Endothelial cell (in vitro differentiated cells): ENCODE data around the gene FAU. TPM values are rescaled to one million over a fixed set of nuclear protein-coding genes. Genes with fewer than 3 reads are reported as not detected.

ENCODE experiments used
- DNase-seq: peaks from one replicate; pipeline ENCODE4 v3.0.0; 2021; ENCODE audit warnings: low spot score
- H3K27ac Mint-ChIP-seq: one replicate; pipeline ENCODE4 v1.8.0; 2021; ENCODE audit warnings: mixed read lengths, inconsistent platforms; ENCODE audit not compliant: unreplicated experiment
- H3K27me3 Mint-ChIP-seq: one replicate; pipeline ENCODE4 v1.8.0; 2021; ENCODE audit warnings: mild to moderate bottlenecking, moderate library complexity, mixed read lengths, inconsistent platforms; ENCODE audit not compliant: unreplicated experiment
- H3K36me3 Mint-ChIP-seq: one replicate; pipeline ENCODE4 v1.8.0; 2021; ENCODE audit warnings: mild to moderate bottlenecking, low read depth, mixed read lengths, inconsistent platforms; ENCODE audit not compliant: unreplicated experiment
- H3K4me1 Mint-ChIP-seq: one replicate; pipeline ENCODE4 v1.8.0; 2021; ENCODE audit warnings: mild to moderate bottlenecking, mixed read lengths, inconsistent platforms; ENCODE audit not compliant: unreplicated experiment
- H3K4me3 Mint-ChIP-seq: one replicate; pipeline ENCODE4 v1.8.0; 2021; ENCODE audit warnings: mild to moderate bottlenecking, mixed read lengths, inconsistent platforms; ENCODE audit not compliant: unreplicated experiment
- H3K9me3 Mint-ChIP-seq: one replicate; pipeline ENCODE4 v1.8.0; 2021; ENCODE audit warnings: mixed read lengths, inconsistent platforms; ENCODE audit not compliant: unreplicated experiment
- microRNA-seq: library from miRNA; unstranded; fragments of <30 nt; microRNA quantifications from one replicate; pipeline ENCODE4, GENCODE V29; 2020; ENCODE audit not compliant: unreplicated experiment
- total RNA-seq: library from RNA; stranded (reverse); fragmentation: NEBNext Ultra II Directional; extraction: Animal tissue kit (Norgen Biotek cat#: 25700); gene quantifications from one replicate; pipeline ENCODE4 v1.2.1, GENCODE V29; 2021; ENCODE audit not compliant: unreplicated experiment
- TF ChIP-seq, protein P1 (sequence below): fragments of 200-600 bp; sonication (generic); IDR thresholded peaks from one replicate; pipeline ENCODE4 v1.5.0; 2021; ENCODE audit warnings: antibody characterized with exemption; ENCODE audit not compliant: unreplicated experiment

Gene FAU
- total RNA-seq, 1 donor from 2014 or later, result 998 TPM

DNA sequence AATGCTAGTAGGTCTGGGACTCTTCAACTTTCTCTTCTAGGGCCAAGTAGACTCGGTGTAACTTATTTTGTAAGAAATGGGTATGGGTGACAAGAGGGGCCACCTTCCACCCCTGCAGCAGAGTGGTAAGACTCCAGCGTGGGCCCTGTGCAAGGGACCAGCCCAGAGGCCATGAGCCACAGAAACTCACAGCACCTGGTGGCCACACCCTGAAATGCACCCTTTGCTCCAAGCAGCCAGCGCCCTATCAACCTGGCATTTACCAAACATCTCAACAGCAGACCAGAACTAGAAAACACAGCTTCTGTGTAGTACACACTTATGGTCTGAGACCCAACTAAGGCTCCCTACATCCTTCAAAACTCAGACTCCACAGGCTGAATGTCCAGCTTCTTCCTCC, 43.8 kb downstream of the FAU start:
- peak overlapping the region; percentile 17 for H3K27ac Mint-ChIP-seq
- peaks cover 4% of the 10 kb centered on the region for H3K4me1 Mint-ChIP-seq
- TF ChIP-seq, protein P1, sequence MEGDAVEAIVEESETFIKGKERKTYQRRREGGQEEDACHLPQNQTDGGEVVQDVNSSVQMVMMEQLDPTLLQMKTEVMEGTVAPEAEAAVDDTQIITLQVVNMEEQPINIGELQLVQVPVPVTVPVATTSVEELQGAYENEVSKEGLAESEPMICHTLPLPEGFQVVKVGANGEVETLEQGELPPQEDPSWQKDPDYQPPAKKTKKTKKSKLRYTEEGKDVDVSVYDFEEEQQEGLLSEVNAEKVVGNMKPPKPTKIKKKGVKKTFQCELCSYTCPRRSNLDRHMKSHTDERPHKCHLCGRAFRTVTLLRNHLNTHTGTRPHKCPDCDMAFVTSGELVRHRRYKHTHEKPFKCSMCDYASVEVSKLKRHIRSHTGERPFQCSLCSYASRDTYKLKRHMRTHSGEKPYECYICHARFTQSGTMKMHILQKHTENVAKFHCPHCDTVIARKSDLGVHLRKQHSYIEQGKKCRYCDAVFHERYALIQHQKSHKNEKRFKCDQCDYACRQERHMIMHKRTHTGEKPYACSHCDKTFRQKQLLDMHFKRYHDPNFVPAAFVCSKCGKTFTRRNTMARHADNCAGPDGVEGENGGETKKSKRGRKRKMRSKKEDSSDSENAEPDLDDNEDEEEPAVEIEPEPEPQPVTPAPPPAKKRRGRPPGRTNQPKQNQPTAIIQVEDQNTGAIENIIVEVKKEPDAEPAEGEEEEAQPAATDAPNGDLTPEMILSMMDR, result peak; percentile 84
- H3K9me3 Mint-ChIP-seq, result no peaks in the 10 kb centered on the region
- H3K36me3 Mint-ChIP-seq, result peaks cover 10% of the 10 kb centered on the region
- DNase-seq, result peak; percentile 65
- H3K27me3 Mint-ChIP-seq, result peaks cover 4% of the 10 kb centered on the region
- H3K4me3 Mint-ChIP-seq, result peak overlapping the region; percentile 47

DNA sequence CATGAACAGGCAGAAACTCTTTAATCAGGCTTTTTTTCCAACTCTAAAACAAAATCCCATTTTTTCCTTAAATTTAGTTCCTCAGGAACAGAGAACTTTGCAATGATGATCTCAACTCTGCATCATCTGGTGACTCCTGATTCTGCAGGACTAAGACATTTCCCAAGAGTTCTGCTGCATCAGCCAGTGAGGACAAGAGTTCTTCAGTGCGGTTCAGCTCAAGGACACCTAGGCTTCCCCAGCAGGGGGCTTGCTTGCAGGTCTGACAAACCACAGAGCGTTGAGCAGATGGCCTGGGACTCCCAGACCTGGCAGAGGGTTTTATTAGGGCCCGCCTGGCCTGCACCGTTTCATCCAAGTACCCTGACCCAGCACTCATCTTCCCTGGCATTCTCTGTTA, 44.5 kb downstream of the FAU start:
- DNase-seq, result no peak
- Mint-ChIP-seq H3K27me3 (peaks cover 4% of the 10 kb centered on the region), H3K9me3 (no peaks in the 10 kb centered on the region), H3K36me3 (peaks cover 10% of the 10 kb centered on the region), H3K27ac (no peak overlapping the region), H3K4me1 (no peaks in the 10 kb centered on the region), H3K4me3 (peak overlapping the region; percentile 47)
- TF ChIP-seq, protein P1, result no peak

DNA sequence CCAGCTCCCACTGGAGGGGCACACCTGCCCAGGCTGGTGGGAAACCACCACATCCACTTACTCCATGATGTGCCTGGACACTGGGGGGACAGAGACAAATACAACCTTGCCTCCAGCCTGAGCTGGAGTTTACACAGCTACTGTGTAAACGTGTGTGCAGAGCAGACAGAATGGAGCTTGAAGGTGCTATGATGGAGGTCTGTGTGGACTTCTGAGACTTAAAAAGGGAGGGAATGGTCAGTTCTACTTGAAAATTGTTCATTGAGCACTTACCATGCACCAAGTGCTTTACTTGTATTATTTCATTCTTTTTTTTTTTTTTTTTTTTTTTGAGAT, 49.3 kb downstream of the FAU start:
- TF ChIP-seq, protein P1, result no peak
- Mint-ChIP-seq H3K27ac (no peak overlapping the region), H3K9me3 (no peaks in the 10 kb centered on the region), H3K4me1 (no peaks in the 10 kb centered on the region), H3K36me3 (peaks cover 6% of the 10 kb centered on the region), H3K27me3 (peaks cover 1% of the 10 kb centered on the region), H3K4me3 (no peak overlapping the region)
- DNase-seq, result no peak

DNA sequence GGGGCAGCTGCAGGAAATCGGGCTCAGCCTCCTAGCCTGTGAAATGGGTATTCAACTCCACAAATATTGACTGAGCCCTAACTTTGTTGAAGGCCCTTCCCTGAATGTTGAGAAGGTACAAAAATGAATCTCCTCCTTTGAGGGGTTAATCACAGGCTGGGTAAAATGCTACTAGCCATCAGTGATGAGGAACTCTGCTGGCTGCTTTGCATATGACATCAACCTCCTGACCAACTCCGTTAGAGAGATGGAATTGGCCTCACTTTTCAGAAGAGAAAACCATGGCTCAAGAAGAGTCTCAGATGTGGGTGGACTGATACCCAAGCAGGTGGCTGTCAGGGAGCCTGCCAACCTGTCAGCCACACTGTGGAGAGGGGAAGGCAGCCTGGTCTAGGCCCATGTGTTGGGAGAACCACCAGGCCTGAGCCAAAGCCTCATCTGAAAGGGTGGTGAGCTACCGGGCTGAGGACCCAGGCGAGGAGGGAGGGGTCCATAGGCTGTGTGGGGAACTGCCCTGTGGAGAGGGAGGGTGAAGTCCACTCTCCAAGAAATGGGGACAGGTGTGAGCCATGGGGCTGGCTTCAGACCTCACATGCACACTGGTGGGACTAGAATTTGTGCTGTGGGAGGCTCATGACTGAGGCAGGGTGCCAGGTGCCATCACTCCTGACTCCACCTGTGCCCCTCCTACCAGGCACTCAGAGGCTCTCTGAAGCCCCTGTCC, 49.9 kb downstream of the FAU start:
- DNase-seq, result no peak
- H3K27ac Mint-ChIP-seq, result no peak overlapping the region
- H3K36me3 Mint-ChIP-seq, result peaks cover 6% of the 10 kb centered on the region
- H3K4me3 Mint-ChIP-seq, result no peak overlapping the region
- no peaks in the 10 kb centered on the region for H3K9me3 Mint-ChIP-seq
- no peaks in the 10 kb centered on the region for H3K4me1 Mint-ChIP-seq
- H3K27me3 Mint-ChIP-seq, result peaks cover 1% of the 10 kb centered on the region
- TF ChIP-seq, protein P1, result no peak

Small RNA genes lying within 50 kb of the gene (microRNA-seq; reads per million reads assigned to microRNA genes)
- gene MIR6751, result 1.3 reads per million, percentile 19 among the genes with 10 or more reads in this experiment

Other genes starting within 250 kb of the FAU start
- gene EHD1, start 243.5 kb downstream of the FAU start, total RNA-seq, result 84.0 TPM
- gene ATG2A, start 204.9 kb downstream of the FAU start, total RNA-seq, result 22.4 TPM
- gene PPP2R5B, start 197.4 kb downstream of the FAU start, total RNA-seq, result 13.3 TPM
- gene GPHA2, start 186.2 kb downstream of the FAU start, total RNA-seq, result not detected
- not detected for gene MAJIN, start 150.0 kb downstream of the FAU start, total RNA-seq
- not detected for gene BATF2, start 125.2 kb downstream of the FAU start, total RNA-seq
- gene ARL2, start 108.0 kb downstream of the FAU start, total RNA-seq, result 66.4 TPM
- 19.4 TPM for gene SNX15, start 94.7 kb downstream of the FAU start, total RNA-seq
- 4.8 TPM for gene SAC3D1, start 80.9 kb downstream of the FAU start, total RNA-seq
- gene NAALADL1, start 63.6 kb downstream of the FAU start, total RNA-seq, result not detected
- gene CDCA5, start 38.1 kb downstream of the FAU start, total RNA-seq, result 14.8 TPM
- 25.9 TPM for gene ZFPL1, start 37.9 kb downstream of the FAU start, total RNA-seq
- gene VPS51, start 25.9 kb downstream of the FAU start, total RNA-seq, result 161 TPM
- gene TM7SF2, start 10.3 kb downstream of the FAU start, total RNA-seq, result 35.6 TPM
- 6.0 TPM for gene ZNHIT2, start 4.4 kb downstream of the FAU start, total RNA-seq
- gene MRPL49, start 187 bp upstream of the FAU start, total RNA-seq, result 40.2 TPM
- 32.2 TPM for gene SYVN1, start 12.4 kb upstream of the FAU start, total RNA-seq
- gene SPDYC, start 48.1 kb upstream of the FAU start, total RNA-seq, result not detected
- gene CAPN1, start 59.8 kb upstream of the FAU start, total RNA-seq, result 148 TPM
- gene POLA2, start 139.8 kb upstream of the FAU start, total RNA-seq, result 17.9 TPM
- 37.7 TPM for gene CDC42EP2, start 192.7 kb upstream of the FAU start, total RNA-seq
- 77.6 TPM for gene DPF2, start 211.7 kb upstream of the FAU start, total RNA-seq
- gene TIGD3, start 232.6 kb upstream of the FAU start, total RNA-seq, result 0.44 TPM